NCI-H345 treated with DMSO at 0.1 percent for 48 hours (cell line): Measurements from ENCODE around the gene PSMB10.
A peak's percentile ranks its signal among the peaks of the same experiment; 100 is the strongest.

Experiments used
- DNase-seq: peaks from one replicate; lab custom pipeline; 2025; ENCODE audit not compliant: unreplicated experiment; lab: John Stamatoyannopoulos, UW

Gene PSMB10

DNA sequence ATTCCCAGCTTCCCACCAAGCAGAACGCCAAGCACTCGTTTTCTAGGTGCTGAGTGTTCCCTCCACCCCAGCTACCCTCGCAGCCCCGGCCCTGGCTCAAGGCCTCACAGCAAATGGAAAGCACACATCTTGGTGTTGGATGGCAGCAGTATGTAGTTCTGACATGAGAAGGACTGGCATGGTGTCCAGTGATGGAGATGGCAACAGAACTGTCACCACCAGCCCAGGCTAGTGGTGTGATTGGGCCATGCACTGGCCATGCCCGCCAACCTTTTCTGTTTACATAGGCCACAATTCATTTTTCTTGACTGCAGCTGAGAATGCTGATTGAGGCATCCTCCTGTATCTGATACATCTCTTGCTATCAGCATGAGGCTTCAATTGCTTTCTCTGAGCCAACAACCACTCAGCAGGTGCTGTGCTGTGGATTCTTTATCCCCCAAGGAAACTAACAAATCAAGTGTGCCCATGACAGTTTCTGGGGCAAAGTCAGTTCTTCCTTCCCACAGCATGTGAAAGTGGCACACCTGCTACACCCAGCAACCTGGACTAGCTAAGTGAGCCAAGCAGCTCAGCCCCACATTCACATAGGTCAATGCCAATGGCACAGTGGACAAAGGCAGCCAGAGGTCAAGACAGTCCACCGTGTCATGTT, 28.0 kb upstream of the PSMB10 start:
- no peak for DNase-seq

DNA sequence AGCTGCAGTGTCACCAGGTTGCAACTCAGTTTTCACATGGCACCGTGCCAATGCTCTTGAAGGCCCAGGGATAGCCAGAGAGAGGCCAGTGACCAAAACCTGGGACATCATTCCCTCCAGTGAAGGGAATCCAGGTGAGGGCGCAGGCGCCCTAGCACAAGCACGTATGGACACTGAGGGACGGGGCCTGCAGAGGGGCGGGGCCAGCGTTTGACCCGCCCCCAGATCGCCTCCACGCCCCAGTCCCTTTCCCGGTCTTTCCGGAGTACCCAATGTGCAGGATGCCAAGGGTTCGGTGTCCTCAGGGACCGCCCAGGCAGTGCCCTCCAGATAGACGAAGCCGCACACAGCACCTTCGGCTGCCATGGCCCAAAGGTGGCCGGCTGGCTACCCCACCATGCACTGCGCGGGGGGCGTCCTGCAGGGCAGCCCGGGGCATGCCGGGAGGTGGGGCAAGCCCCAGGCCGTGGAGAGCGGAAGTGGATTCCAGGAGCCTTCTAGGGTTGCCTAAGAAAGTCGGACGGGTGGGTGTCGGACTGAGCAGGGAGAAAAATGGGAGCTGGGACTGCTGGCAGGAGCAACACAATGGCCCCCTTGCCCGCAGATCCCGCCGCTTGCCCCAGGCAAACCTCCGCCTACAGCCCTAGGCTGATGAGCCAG, 27.1 kb upstream of the PSMB10 start:
- no peak for DNase-seq

DNA sequence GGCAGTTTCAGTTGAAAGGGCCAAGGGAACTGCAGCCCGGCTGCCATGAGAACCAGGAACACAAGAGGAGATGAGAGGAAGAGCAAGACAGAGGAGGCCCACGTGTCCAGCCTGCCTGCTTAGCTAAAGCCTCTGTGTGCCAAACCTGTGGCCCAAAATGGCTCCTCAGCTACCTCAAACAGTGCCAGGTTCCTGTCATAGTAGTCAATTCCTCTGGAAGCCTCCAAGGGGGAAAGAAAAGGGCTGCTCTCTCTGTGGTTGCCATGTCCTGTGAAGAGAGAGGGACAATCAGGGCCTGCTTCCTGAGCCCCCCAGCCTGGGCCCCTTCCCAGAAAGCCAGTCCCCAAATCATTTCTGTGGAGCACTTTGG, 26.6 kb upstream of the PSMB10 start:
- no peak for DNase-seq

DNA sequence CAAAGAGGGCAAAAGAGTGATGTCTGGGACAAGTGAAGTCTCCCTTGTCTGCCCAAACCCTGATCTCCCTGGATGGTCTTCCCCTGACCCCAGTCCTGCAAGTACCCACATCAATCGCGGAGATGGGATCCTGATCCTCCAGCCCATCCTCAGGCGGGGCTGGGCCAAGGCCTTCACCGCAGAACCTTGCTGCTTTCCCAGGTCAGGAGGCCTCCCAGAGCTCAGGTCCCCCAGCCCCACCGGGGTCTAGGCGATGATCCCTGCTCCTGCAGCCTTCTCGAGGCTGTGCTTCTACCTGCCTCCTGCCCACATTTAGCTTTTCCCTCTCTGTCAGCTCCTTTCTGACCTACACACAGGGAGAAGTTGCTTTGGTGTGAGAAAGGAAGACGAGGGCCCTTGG, 25.5 kb upstream of the PSMB10 start:
- DNase-seq = no peak

DNA sequence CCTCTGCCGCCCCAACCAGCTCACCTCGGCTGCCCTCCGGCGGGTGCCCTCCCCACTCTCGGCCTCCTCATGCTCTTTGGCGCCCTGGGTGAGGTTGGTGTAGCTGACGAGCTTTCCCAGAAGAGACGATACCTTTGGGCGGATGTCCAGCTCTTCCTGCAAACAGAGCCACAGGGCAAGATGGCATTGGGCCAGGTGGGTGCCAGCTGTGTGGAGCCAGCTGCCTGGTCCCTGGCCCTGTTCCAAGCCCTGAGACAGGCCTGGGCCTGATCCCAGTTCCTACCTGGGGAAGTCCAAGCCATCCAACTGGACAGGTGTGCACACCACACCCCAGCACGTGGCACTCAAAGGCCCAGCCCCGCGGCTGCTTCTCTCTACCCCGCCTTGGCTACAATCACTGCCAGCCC, 24.9 kb upstream of the PSMB10 start:
- DNase-seq = peak; percentile 89

DNA sequence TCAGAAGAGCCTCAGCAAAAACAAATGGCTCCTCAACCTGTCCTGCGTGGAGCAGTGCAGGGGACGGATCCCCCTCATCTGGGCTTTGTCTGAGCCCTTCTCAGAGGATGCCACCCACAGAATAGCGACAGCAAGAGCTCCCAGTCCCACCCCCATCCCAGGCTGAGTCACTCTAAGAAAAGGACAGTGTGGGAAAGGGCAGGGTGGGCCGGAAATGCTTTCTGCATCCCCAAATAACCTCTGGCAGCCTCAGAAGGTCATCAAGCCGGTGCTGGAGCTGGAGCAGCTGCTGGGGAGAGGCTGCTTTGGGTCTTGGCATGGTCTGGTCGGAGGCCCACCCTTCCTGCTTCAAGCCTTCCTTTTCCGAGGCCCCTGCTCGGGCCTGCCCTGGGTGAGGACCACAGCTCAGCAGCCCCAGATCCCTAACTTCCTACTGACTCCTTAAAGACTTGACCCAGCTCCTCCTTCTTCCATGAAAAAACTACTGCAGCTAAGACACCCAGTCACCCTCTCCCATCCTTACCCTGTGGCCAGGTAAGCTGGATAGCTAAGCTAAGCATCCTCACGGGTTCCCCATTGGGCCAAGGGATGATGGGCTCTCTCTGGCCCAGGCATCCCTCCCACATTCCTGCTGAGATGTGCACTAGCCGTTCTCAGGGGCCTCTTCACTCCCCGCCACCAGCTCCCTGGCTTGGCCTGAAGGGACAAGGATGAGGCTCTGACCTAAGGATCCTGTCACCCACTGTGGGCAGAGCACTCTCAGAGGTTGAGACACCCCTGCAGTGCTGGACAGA, 23.1 kb upstream of the PSMB10 start:
- DNase-seq = no peak

DNA sequence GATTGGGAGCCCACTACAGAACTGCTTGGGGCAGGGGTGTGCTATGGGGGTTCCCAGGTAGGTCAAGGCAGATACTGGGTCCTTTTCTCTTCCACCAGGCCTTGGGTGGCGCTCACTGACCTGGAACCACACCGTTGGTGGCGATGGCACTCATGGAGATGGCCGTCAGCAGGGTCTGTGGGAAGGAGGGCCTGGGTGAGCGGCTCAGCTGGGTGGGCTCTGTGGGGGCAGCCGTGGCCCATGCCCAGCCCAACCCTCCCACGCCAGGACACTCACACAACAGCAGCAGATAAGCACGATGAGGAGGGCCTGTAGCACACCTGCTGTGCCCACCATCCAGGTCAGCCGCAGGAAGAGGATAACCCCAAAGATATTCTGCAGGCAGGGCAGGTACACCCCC, 21.0 kb upstream of the PSMB10 start:
- DNase-seq = no peak

DNA sequence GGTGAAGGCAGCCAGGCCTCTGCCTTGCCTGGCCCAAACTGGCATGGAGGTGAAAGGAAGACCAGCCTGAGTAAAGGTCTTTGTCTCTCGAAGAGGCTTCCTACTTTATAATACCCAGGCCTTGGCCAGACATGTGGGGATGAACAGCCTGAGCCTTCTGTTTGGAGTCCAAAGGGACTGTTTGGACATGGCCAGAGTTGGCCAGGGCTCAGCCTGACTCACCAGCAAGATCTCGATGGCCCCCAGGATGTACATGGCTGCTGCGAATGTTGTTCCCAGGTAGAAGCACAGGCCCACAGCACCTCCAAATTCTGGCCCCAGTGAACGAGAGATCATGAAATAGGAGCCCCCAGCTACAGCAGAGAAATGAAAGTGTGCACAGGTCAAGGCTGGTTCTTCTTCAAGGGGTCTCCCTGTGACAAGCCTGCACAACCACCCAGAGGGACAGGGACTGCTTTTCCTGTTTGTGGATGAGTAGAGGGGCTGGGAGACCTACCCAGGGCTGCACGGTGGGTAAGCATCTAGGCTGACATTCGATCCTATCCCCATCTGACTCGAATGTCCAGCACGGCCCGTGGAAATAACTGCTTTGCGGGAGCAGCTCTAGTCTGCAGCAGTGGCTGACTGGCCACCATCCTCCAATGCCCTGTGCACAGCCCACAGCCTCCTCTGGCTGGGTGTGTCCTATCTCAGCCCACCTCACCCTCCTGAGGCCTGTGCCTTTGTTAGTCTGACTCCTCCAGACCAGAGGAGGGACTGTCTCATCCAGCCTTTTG, 18.0 kb upstream of the PSMB10 start:
- no peak for DNase-seq

DNA sequence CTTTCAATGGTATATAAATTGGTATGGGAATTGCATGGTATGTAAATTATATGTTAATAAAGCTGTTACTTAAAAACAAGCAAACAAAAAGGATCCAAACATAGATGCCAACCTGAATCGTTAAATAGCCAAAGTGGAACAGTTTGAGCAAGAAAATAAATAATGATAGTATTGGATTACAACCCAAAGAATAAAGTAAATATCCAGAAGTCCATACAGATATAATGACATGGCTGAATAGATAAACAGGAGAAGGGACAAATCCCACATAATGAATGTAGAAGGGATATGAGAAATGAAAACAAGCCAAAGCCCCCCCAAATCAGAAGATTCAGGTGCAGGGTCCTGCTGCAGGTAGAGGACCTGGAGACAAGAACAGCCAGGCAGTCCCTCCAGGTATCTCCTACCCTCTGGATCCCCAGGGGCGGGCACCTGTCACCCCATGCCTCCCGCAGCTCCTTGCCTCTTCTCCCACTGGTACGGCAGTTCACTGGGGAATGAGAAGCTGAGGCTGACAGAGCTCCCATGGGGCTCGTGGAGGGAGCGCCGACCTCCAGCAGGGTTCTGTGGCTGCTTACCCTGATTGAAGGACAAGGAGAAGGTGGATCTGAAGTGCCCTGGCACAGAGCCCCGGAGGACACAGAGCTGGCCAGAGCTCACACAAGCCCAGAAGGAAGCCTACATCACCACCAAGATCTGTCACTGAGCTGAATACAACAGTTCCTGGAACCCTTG, 17.2 kb upstream of the PSMB10 start:
- DNase-seq = no peak

DNA sequence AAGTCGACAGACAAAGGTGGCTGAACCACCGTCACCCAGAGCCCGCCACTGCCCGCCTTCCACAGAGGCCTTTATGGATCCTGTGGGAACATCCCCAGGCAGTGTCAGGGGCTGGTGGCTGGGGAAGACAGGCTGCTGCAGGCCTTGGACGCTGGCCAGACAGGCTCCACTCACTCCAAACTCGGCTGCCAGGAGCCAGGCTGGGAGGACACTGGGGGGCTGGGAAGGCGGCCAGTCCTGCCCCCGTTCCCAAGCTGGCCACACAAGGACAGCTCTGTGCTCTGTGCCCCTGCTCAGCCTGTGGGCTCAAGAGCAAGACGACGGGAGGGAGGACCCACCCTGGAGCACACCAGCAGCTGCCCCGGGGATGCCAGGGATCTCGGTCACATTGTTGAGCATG, 14.8 kb upstream of the PSMB10 start:
- DNase-seq = no peak

DNA sequence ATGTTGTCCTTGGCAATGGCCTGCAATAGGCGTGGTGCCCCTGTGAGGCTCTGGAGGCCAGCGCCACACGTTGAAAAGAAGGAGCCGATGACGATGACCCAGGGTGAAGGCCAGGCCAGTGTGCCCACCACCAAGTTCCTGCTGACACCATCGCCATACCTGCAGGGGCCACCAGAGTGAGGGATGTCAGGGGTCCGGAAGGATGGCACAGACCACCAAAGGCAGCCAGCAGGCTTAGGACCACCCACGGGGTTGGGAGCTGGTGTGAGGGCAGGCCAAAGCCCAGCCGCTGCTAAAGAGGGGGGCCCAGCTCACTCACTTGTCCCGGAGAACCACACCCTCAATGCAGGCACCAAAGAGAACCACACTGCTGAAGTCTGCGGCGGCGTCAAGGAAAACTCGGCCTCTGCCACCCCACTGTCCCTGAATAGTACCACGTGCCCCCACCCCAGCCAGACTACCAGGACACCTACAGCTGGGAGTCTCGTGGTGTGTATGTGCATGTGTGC, 13.7 kb upstream of the PSMB10 start:
- no peak for DNase-seq

DNA sequence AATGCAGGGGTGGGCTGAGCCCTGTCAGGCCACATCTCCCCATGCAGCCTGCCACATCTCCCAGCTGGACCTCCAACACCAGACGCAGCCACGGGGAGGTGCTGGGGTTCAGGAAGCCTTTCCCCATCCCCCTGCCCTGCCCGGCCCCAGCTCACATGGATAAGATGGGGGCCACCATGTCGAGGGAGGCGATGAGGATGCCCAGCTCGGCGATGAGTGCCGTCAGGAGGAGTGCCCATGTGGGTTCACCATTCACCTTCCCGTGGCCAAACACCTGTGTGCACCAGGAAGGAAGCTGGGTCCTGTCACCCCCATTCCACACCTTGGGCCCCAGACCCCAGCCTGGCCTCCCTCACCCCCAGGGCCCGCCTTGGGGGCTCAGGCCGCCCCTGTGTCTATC, 13.0 kb upstream of the PSMB10 start:
- DNase-seq = no peak

DNA sequence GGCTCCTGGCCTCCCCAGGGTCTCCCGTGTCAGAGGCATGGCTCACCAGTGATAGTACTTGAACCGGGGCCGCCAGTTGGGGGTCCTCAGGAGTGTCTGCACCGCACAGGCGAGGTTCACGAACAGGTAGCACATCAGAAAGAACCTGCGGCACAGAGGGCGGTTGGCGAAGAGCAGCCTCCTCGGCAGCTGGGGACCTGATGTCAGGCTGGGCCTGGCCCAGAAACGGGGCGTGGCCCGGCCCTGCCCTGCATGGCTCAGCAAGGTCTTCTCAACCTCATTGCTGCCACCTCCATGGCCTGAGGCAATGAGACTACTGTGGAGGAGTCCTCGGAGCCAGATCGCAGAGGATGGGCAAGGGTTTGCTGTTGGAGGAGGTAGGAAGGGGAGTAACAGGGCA, 11.4 kb upstream of the PSMB10 start:
- DNase-seq = no peak

DNA sequence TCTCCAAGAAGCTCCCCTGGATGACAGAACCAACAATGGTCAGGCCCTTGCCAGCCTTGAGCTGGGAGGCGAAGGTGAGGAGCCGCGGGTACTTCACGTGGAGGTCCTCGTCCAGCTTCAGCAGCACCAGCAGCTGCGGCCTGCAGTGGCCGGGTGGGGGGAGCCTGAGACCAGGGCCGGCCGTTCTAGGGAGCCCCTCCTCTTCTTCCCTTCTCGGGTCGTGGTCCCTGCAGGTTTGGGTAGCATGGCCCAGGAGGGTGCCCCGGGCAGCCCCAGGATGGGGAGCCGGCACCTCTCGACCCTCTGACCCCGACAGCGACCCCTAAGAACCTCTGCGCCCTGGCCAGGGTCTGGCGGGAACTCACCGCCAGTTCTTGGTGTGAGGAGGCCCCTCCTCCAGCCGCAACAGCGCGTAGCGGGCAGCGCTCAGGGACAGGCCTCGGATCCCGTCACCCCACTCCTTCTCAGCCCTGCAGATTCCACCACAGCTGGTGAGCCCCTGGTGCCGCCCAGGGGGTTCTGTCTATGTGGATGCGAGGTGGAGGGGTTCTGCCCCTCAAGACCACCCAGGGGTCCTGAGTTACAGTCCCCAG, 10.4 kb upstream of the PSMB10 start:
- no peak for DNase-seq

DNA sequence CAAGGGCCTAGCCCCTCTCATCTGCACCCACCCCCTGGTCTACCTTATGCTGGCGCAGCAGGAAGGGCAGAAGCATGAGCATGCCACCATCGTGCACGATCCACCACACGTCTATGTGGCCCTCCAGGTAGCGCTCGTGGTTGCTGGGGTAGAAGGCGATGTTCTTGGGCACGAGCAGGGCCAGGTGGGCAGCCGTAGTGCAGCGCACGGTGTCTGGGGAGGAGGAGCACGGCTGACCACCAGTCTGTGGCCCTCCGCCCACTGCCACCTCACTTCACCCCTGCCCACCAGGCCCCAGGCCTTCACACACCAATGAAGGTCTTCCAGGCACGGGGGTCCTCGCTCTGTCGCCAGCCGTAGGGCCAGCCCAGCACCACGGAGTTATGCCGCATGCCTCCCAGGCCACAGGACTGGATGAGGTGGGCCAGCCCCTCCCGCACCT, 9.5 kb upstream of the PSMB10 start:
- no peak for DNase-seq

DNA sequence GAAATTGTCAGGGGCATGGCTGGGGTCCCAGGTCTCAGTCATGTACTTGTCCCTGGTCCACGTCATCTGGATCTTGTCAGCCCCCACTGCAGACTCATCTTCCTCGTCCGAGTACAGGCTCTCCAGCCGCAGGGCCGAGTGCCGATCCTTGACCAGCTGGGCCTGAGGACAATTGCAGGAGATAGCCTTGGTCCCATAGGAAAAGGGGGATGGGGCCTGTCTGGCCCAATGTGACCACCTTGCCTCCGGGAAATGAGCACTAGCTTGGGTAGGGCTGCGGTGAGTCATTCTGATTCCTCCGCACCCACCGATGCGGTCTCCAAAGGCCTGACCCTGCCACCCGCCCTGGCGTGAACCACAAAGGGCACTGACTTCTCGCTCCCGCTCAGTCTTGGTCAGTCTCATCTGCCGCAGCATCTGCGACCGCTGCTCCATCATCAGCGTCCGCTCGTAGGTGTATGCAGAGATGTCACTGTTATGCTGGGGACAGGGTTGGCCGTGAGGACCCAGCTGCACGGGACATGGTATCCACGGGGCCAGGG, 8.8 kb upstream of the PSMB10 start:
- DNase-seq = no peak

DNA sequence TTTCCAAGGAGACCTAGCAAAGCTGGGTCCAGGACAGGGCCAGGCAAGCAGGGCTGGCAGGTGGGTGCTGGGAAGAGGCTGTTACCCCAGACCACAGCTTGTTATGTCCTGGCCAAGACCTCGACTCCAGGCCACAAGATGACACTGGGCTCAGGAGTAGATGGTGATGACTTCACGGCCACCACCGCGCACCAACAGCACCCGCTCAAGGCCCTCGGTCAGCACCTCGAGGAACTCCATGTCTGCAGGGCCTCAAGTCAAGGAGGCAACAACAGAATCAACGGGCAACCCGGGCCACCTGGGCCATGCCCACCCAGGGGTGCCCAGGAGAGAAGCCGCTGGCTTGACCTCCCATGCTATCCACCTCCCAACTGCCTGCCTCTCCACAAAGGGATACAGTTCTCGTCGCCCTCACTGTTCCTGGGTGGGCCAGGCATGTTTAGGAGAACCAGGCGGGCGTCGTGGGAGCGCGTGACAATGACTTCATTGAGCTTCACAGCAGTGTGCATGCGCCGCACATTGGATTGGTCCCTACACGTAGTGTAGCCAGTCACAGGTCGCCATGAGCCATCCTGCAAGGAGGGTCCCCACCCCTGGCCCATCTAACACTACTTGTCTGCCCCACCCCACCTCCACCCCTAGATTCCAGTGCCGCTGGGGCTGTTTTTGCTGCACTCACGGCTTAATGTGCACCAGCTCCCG, 8.2 kb upstream of the PSMB10 start:
- DNase-seq = no peak

DNA sequence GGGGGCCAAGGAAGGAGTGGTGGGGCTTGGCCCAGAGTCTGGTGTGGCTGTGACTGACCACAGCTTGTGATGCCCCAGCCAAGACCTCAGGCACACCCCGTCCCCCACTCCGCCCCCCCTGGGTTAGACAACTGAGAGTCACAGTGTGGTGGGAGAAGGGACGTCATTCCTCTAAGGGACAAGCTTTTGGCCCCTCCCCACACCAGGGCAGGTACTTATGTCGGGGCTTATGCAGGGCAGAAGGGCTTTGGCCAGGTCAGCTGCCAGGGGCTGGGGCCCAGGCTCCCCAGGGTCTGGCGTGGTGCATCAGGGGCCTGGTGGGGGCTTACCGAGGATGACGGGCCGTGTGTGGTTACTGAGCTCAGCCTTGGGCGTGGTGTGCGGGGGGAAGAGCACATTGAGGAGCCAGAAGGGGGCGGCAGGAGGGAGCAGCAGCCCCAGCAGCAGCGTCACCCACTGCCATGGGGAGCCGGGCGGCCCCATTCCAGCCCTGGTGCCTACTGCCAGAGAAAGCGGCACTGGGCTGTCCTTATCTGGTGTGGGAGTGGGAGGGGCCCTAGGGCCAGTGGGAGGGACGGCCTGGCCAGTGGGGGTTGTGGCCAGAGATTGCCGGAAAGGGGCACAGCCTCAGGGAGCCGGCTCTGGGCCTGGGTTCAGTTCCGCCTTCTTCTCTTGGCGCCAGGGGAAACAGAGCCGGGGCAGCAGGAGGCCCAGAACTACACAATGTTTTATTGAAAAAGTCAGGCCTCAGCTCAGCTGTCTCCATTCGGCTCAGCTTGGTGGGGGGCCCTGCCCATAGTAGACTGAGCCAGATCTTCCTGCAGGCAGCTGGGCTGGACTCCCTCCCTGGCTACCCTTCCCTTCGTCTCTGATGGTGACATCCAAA, 7.2 kb upstream of the PSMB10 start, which contains the start of gene LCAT:
LCAT (minus strand) TSS at position 502 of the 886 bp plus-strand sequence; CDS start at position 483, 19 bp downstream.
- no peak for DNase-seq
